Epithelial cell of esophagus (primary cell): ENCODE data around the gene SPANXN4.

Source experiments
- DNase-seq: peaks from one replicate; pipeline ENCODE4 v3.0.0; 2010; ENCODE audit warnings: low read depth
- H3K4me3 ChIP-seq: 2 replicates; pipeline ENCODE4 v1.5.1; 2011; ENCODE audit warnings: mild to moderate bottlenecking, low read length, control low read depth
- TF ChIP-seq, protein P1 (sequence below): IDR thresholded peaks from 2 replicates; pipeline ENCODE4 v1.5.1; 2011; ENCODE audit warnings: low read depth, mild to moderate bottlenecking, low read length, control low read depth, inconsistent platforms; ENCODE audit not compliant: insufficient read depth; ENCODE audit errors: missing control alignments

Gene SPANXN4

DNA sequence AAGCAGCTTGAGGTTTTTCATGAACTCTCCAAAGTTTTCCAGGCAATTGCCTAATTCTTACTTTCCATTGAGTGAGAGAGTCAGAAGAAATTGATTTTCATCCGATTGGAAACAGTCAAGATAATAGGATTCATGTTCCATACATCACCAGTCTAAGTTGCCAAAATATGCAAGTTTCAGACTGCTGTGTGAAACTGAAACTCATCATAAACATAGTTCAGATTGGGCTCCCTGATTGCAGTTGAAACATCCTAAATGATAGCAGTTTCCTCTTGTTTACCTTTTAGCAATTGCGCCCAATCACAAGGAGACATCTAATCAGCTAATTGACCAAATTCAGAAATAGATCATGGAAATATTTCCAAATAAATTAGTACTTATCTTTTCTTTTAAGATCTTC lies 56.8 kb downstream of the SPANXN4 start:
- no peak for DNase-seq
- TF ChIP-seq, protein P1, sequence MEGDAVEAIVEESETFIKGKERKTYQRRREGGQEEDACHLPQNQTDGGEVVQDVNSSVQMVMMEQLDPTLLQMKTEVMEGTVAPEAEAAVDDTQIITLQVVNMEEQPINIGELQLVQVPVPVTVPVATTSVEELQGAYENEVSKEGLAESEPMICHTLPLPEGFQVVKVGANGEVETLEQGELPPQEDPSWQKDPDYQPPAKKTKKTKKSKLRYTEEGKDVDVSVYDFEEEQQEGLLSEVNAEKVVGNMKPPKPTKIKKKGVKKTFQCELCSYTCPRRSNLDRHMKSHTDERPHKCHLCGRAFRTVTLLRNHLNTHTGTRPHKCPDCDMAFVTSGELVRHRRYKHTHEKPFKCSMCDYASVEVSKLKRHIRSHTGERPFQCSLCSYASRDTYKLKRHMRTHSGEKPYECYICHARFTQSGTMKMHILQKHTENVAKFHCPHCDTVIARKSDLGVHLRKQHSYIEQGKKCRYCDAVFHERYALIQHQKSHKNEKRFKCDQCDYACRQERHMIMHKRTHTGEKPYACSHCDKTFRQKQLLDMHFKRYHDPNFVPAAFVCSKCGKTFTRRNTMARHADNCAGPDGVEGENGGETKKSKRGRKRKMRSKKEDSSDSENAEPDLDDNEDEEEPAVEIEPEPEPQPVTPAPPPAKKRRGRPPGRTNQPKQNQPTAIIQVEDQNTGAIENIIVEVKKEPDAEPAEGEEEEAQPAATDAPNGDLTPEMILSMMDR: no peak
- no peak overlapping the region for H3K4me3 ChIP-seq
